Lower lobe of right lung (tissue), 2 donors: ENCODE measurements around the gene CHAF1B. TPM values are rescaled to one million over a fixed set of nuclear protein-coding genes. Genes with fewer than 3 reads are reported as not detected.
A peak's percentile ranks its signal among the peaks of the same experiment; 100 is the strongest.

Experiments used
- ATAC-seq, 2 donors: fragments of 200-7000 bp; cut with Tn5 transposase; one replicate each; pipeline ENCODE4 v1.9.1; 2020 to 2022; ENCODE audit warnings: mild to moderate bottlenecking in 2 of 2, moderate library complexity in 2 of 2
- DNase-seq: peaks from one replicate; pipeline ENCODE4 v3.0.0-alpha.2; 2020
- H3K27ac ChIP-seq: fragments of 200-600 bp; one replicate; pipeline ENCODE4 v1.8.0; 2022
- H3K27me3 ChIP-seq: fragments of 200-600 bp; one replicate; pipeline ENCODE4 v1.8.0; 2022; ENCODE audit warnings: low read depth
- H3K36me3 ChIP-seq: fragments of 200-600 bp; one replicate; pipeline ENCODE4 v1.8.0; 2022; ENCODE audit warnings: mild to moderate bottlenecking
- H3K4me1 ChIP-seq: fragments of 200-600 bp; one replicate; pipeline ENCODE4 v1.8.0; 2022
- H3K4me3 ChIP-seq: fragments of 200-600 bp; one replicate; pipeline ENCODE4 v1.8.0; 2022; ENCODE audit warnings: mild to moderate bottlenecking
- H3K9me3 ChIP-seq: fragments of 200-600 bp; one replicate; pipeline ENCODE4 v1.8.0; 2022
- intact Hi-C: fragments of 100-400 bp; cut with DNase I; formaldehyde crosslinking; loops from one replicate; pipeline ENCODE4 v1.11.0; 2022
- total RNA-seq: library from RNA; stranded (reverse); fragmentation: NEBNext Ultra II Directional; extraction: Animal tissue kit (Norgen Biotek cat#: 25700); gene quantifications from one replicate; pipeline ENCODE4 v1.2.1, GENCODE V29; 2021
- TF ChIP-seq, protein P1 (sequence below): fragments of 200-600 bp; IDR thresholded peaks from one replicate; pipeline ENCODE4 v1.8.0; 2022; ENCODE audit warnings: antibody characterized with exemption, mild to moderate bottlenecking
- donor health status: DM: no; HTN: yes; CAD: no; lungs with severe emphysema.

The CHAF1B gene
- total RNA-seq, 1 donor from 2014 or later, result 1.8 TPM

DNA sequence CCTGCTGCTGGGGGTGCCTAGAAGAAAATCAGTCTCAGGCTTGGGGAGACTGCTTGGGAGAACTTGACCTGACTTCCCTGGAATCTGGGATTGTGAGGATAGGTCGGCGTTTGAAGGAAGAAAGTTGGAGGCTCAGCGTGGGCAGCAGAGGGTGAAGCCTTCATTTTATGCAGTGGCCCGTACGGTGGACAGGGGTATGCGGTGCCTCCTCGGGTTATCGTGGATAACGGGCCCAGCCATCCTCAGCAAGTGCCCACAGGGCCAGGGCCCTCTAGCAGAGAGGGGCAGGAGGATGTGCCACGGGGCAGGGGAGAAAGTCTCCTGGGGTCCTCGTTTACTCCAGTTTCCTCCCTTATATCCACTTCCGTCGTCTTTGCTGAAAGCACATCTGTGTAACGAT lies 34.0 kb downstream of the CHAF1B start:
- DNase-seq, result no peak
- intact Hi-C loops, result no loop called here

DNA sequence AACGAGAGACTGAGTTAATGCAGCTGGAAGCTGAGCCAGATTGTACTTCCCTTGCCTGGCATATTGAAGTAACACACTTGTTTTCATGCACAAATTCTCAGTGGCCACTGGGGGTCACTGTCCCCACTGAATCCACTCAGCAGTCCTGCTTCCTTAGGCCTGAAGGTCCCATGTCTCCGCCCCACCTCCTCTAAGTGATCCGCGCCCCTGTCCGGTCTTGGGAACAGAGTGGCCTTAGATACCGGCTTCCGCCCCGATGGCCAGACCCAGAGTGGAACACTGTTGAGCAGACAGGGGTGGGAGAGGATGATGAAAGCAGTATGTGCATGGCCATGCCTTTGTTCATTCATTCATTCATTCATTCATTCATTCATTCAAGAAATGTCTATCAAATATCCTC lies 34.8 kb downstream of the CHAF1B start:
- Histone ChIP-seq H3K4me3 (no peak overlapping the region), H3K36me3 (peaks cover 7% of the 10 kb centered on the region), H3K4me1 (peaks cover 4% of the 10 kb centered on the region), H3K27me3 (no peaks in the 10 kb centered on the region), H3K9me3 (no peaks in the 10 kb centered on the region), H3K27ac (no peak overlapping the region)
- peak; percentile 83 for DNase-seq
- ATAC-seq, result peak; percentile 92 to 94
- TF ChIP-seq, protein P1, sequence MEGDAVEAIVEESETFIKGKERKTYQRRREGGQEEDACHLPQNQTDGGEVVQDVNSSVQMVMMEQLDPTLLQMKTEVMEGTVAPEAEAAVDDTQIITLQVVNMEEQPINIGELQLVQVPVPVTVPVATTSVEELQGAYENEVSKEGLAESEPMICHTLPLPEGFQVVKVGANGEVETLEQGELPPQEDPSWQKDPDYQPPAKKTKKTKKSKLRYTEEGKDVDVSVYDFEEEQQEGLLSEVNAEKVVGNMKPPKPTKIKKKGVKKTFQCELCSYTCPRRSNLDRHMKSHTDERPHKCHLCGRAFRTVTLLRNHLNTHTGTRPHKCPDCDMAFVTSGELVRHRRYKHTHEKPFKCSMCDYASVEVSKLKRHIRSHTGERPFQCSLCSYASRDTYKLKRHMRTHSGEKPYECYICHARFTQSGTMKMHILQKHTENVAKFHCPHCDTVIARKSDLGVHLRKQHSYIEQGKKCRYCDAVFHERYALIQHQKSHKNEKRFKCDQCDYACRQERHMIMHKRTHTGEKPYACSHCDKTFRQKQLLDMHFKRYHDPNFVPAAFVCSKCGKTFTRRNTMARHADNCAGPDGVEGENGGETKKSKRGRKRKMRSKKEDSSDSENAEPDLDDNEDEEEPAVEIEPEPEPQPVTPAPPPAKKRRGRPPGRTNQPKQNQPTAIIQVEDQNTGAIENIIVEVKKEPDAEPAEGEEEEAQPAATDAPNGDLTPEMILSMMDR, result peak; percentile 76
- intact Hi-C loops, result no loop called here

More for the DNA sequence above, 34.0 kb downstream of the CHAF1B start:
- Histone ChIP-seq H3K4me1 (peaks cover 4% of the 10 kb centered on the region), H3K36me3 (peaks cover 7% of the 10 kb centered on the region), H3K9me3 (no peaks in the 10 kb centered on the region), H3K27ac (no peak overlapping the region), H3K27me3 (no peaks in the 10 kb centered on the region), H3K4me3 (no peak overlapping the region)
- no peak for ATAC-seq
- TF ChIP-seq, protein P1, result no peak

DNA sequence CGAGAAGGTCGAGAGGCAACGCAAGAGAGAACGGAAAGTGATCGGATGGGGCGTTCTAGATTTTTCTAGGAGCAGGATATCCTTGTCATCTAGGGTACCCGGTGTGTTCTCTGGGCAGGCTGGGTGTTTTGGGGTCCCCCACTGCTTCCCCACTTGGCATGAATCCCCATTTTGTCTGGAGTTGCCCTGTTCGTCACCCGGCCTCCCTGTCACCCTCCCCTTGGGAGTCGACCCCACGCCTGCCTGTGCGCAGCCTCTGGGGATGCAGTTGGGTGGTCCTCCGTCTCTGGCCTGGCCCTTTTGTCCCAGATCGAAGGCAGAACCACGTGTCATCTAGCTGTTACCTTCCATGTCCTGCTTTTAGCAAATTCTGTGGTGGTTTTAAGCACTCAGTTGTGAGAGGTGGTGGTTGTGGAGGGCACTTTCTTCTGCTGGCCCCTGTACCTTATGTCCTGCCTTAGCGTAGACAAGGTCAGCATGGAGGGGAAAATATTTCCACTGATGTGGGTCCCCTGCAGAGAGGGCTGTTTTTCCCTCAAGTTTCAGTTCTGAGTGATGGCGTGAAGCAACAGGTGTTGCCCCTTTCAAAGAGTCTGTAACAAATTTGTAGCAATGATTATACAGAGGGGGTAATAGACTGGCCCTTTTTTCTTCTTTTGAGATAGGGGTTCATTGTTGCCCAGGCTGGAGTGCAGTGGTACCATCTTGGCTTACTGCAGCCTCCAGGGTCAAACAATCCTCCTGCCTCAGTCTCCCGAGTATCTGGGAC lies 35.6 kb downstream of the CHAF1B start:
- TF ChIP-seq, protein P1, result no peak
- Histone ChIP-seq H3K4me3 (no peak overlapping the region), H3K4me1 (peaks cover 4% of the 10 kb centered on the region), H3K27me3 (no peaks in the 10 kb centered on the region), H3K27ac (no peak overlapping the region), H3K36me3 (peaks cover 7% of the 10 kb centered on the region), H3K9me3 (no peaks in the 10 kb centered on the region)
- DNase-seq (no peak), ATAC-seq (no peak)
- intact Hi-C loops, result no loop called here

DNA sequence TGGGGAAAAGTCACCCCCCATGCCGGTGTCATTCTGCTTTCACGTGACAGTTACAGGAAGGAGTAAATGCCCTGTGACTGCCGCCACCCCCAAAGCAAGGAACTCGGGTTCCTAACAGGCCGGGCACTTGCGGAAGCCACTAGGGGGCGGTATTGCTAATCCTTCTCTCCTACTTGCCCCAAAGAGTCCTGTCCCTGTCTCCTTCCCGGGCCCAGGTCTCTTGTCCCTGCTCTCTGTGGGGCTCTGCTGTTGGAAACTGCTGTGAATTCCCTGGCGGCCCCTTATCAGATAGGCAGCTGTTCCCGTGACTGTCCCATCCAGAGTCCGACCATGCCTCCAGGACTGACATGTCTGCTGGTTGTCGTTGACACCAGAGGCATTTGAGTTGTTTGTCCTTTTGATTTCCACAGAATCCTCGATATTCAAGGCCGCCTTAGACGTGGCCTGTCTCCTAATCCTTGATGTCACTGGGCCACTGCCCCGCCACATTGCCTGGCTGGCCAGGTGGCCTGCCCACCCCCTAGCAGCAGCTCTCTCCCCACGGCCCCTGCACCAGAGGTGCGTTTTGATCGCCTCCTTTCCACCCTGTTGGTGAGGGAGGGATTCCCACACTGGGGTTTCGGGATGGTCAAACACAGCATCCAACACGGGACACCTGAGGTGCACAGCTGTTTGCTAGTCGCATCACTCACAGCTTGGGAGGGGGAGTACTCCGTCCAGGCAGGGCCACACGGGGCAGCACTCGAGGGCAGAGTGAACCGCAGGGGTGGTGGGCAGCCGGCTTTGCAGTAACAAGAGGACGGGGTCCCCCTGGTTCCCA lies 37.3 kb downstream of the CHAF1B start:
- H3K36me3 ChIP-seq, result no peaks in the 10 kb centered on the region
- DNase-seq (peak; percentile 63), ATAC-seq (peak in 1 of 2 donors; percentile 26)
- no peaks in the 10 kb centered on the region for H3K27me3 ChIP-seq
- peaks cover 4% of the 10 kb centered on the region for H3K4me1 ChIP-seq
- H3K4me3 ChIP-seq, result no peak overlapping the region
- intact Hi-C loops, result no loop called here
- H3K27ac ChIP-seq, result no peak overlapping the region
- TF ChIP-seq, protein P1, result peak; percentile 60
- H3K9me3 ChIP-seq, result no peaks in the 10 kb centered on the region

DNA sequence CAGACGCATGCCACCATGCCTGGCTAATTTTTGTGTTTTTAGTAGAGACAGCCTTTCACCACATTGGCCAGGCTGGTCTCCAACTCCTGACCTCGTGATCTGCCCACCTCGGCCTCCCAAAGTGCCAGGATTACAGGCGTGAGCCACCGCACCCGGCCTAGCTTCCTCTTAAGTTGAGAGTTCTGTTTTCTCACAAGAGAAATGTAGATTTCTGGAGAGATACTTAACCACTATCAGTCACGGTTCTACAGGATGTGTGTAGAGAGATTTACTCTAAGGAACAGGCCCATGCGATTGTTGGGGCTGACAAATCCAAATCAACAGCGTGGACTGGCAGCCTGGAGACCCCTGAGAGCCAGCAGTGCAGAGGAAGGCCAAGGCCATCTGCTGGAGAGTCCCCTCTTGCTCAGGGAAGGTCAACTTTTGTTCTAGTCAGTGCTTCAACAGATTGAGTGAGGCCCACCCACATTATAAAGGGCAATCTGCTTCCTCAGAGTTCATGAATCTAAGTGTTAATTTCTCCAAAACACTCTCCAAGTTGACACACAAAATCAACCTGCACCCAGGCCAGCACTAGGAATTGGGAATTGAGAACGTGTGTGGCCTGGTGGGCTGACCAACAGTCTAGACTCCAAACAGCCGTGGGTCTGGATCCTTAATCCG lies 38.7 kb downstream of the CHAF1B start:
- Histone ChIP-seq H3K27me3 (no peaks in the 10 kb centered on the region), H3K4me3 (no peak overlapping the region), H3K9me3 (no peaks in the 10 kb centered on the region), H3K27ac (no peak overlapping the region), H3K4me1 (peaks cover 8% of the 10 kb centered on the region), H3K36me3 (no peaks in the 10 kb centered on the region)
- TF ChIP-seq, protein P1, result no peak
- ATAC-seq (no peak), DNase-seq (no peak)
- intact Hi-C loops, result no loop called here
